ENCODE results near the gene ADAMTSL1. TPM values are rescaled to one million over a fixed set of nuclear protein-coding genes. Genes with fewer than 3 reads are reported as not detected.

Gene ADAMTSL1
- total and polyA plus RNA-seq, 2 of the 8 experiments (the other 6 are each of a cell fraction or from before 2014, with no cell fraction given): 0.84 to 1.1 TPM

- H3K4me3 ChIP-seq (ENCODE audit: extremely low read depth in 1 of 4, insufficient read depth in 2 of 4, low read depth in 3 of 4, low read length in 4 of 4): no peak overlapping the region
- H2AK5ac ChIP-seq (ENCODE audit: low read depth, low read length): no peak overlapping the region
- H3K27me3 ChIP-seq (replicated peaks in 1 of 4; ENCODE audit: control insufficient read depth in 3 of 4, extremely low read depth in 1 of 4, insufficient read depth in 3 of 4, low read length in 3 of 4): no peaks in the 10 kb centered on the region
- H2BK120ac ChIP-seq (replicated peaks; ENCODE audit: low read depth, low read length): no peak overlapping the region
- no peaks in the 10 kb centered on the region for H3K79me1 ChIP-seq (ENCODE audit: low read depth, low read length)
- ChIA-PET POLR2A (ENCODE audit: partially characterized antibody) (no interaction called here), CTCF (ENCODE audit: partially characterized antibody) (no interaction called here)
- H3K23ac ChIP-seq (ENCODE audit: insufficient read length): no peak overlapping the region
- no peaks in the 10 kb centered on the region for H3K79me2 ChIP-seq (ENCODE audit: control insufficient read depth in 1 of 2, insufficient read depth in 2 of 2, low read length in 2 of 2)
- H3K4ac ChIP-seq (replicated peaks; ENCODE audit: insufficient read length, low read depth, low read length): no peak overlapping the region
- DNase-seq (ENCODE audit: low read depth in 1 of 2, low spot score in 2 of 2): no peak
- no peak overlapping the region for H3K56ac ChIP-seq (replicated peaks; ENCODE audit: insufficient read length, low read depth, low read length)
- no peak overlapping the region for H2BK20ac ChIP-seq (ENCODE audit: low read length)
- H3K36me3 ChIP-seq (ENCODE audit: control insufficient read depth in 2 of 4, insufficient read depth in 4 of 4, low read length in 3 of 4): no peaks in the 10 kb centered on the region; a peak in 1 of 8 replicates
- FAIRE-seq: no peak
- H2AFZ ChIP-seq (ENCODE audit: low read length): no peak overlapping the region
- 84% methylated on average over 4 of the region's 4 CpGs; no CpG with 5 or more reads in 1 of the 2 experiments for WGBS, 2 experiments (ENCODE audit: extremely low coverage in 1 of 2, insufficient coverage in 1 of 2, insufficient read length in 1 of 2, insufficient replicate concordance in 2 of 2, low coverage in 1 of 2, low lambda C conversion rate in 2 of 2, missing lambda C conversion rate in 1 of 2)
- no peaks in the 10 kb centered on the region for H3K9me3 ChIP-seq (ENCODE audit: insufficient read depth in 2 of 2, low read depth in 1 of 2, low read length in 1 of 2)
- H2BK15ac ChIP-seq (ENCODE audit: low read length): no peak overlapping the region
- H4K20me1 ChIP-seq (replicated peaks in 1 of 2; ENCODE audit: control insufficient read depth in 1 of 2, insufficient read depth in 2 of 2, low read length in 2 of 2): no peaks in the 10 kb centered on the region
- no peaks in the 10 kb centered on the region for H3K4me1 ChIP-seq (replicated peaks in 1 of 4; ENCODE audit: control insufficient read depth in 3 of 4, insufficient read depth in 4 of 4, low read length in 3 of 4)
- no peak overlapping the region for H4K8ac ChIP-seq (ENCODE audit: extremely low read depth, insufficient read depth, low read length)
- TF ChIP-seq SP2 (IDR thresholded peaks at IDR 0.05; ENCODE audit: low read length) (no peak), BRCA1 (IDR thresholded peaks at IDR 0.05; ENCODE audit: low read depth, low read length) (no peak), MAX (IDR thresholded peaks at IDR 0.05) (no peak), SRF (IDR thresholded peaks at IDR 0.05; ENCODE audit: low read depth, low read length) (no peak), HDAC6 (IDR thresholded peaks at IDR 0.05; ENCODE audit: low read depth, low read length) (no peak), SIX5 (IDR thresholded peaks at IDR 0.05; ENCODE audit: low read depth, low read length) (no peak), SAP30 (IDR thresholded peaks at IDR 0.05; ENCODE audit: insufficient read depth, insufficient replicate concordance, low read length) (no peak), CBX5 (IDR thresholded peaks at IDR 0.05; ENCODE audit: low read depth, low read length) (no peak)
- no peak overlapping the region for H3K14ac ChIP-seq (ENCODE audit: insufficient read length)
- H2BK5ac ChIP-seq (ENCODE audit: low read depth, low read length): no peak overlapping the region
- no peak overlapping the region for H3K18ac ChIP-seq (ENCODE audit: extremely low read depth, low read length)
- H4K5ac ChIP-seq (ENCODE audit: insufficient read length, low read depth, low read length): no peak overlapping the region
- no peaks in the 10 kb centered on the region for H3K23me2 ChIP-seq (ENCODE audit: low read depth, low read length)
- H3K9ac ChIP-seq (replicated peaks in 1 of 4; ENCODE audit: extremely low read depth in 1 of 4, low read depth in 3 of 4, low read length in 3 of 4): no peak overlapping the region
- no peak overlapping the region for H3K4me2 ChIP-seq (ENCODE audit: insufficient read depth in 1 of 2, low read depth in 2 of 2, low read length in 2 of 2)
- no peak overlapping the region for H3K27ac ChIP-seq (ENCODE audit: low read depth, low read length)
- H4K91ac ChIP-seq (replicated peaks; ENCODE audit: insufficient read length, low read length): no peak overlapping the region
- H2BK12ac ChIP-seq (ENCODE audit: low read depth, low read length): no peak overlapping the region
Observed at GRCh38 chr9:18834740-18835361, 360.9 kb downstream of the ADAMTSL1 start.

Data from H1 (cell line).